Measurements from ENCODE around the gene EYA2.

The EYA2 gene

GRCh38 chr20:47013606-47014005 is 119.0 kb downstream of the EYA2 start:
- DNase-seq: no peak

DNA sequence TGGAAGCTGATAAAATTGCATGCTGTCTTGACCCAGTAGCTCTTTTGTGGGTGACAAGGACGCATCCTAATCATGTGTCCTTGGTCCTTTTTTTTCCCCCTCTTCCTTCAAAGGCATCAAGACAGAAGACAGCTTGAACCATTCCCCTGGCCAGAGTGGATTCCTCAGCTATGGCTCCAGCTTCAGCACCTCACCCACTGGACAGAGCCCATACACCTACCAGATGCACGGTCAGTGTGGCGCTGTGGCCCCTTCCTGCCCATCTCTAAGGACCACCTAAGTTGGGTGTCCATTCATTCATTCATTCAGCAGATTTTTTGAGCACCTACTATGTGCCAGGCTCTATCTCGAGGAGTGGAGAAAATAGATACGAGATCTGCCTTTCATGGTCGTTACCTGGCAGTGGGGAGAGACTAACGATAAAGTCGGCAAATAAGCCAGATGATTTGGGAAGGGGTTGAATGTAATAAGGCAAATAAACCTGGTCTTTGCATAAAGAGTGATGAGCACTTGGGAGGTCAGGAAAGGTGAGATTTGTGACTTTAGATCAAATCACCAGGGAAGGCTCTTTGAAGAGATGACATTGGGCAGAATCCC is 121.5 kb downstream of the EYA2 start:
- no peak for DNase-seq

DNA sequence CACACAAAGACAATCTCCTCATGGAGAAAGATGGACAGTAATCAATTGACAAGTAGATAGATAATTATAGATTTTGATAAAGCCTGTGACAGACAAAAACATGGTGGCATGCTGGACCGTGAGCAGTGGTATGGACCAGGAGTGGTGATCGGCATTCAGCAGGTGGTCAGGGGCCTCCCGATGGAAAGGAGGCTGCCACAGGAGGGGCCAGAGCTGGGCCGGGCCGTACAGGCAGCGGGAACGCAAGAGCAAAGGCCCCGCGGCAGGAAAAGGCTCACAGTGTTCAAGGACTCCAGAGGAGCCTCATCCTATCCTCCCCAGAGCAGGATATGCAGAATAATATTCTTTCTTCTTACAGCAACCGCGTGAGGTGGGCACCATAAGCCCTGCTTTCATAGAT is 123.7 kb downstream of the EYA2 start:
- no peak for DNase-seq

DNA sequence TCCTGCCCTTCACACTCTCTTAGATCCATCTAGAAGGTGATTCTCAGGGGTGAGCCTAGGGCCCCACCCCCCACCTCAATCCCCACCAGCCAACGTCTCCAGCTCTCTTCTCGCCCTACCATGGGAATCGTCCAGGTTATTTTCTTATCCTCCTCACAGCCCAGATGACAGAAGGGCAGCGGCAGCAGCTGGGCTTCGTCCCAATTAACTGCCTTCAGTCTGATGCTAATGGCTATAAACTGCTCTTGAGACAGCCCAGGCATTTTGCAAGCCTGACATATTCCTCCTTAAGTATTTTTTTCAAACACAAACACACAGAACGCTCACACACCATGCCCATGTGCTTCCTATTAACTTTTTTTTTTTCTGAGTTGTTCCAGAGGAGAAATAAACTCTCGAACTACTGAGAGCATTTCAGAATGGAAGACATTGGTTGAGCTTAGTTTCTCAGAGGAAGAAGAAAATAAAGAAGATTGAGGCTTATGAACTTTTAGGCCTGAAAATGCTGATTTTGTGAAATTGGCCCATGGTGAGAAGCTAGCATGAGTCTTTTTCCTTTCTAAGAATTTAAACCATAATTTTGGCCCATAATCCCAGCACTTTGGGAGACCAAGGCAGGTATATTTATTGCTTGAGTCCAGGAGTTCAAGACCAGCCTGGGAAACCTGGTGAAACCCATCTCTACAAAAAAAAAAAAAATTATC is 124.6 kb downstream of the EYA2 start:
- DNase-seq: no peak

GRCh38 chr20:47020231-47020630 is 125.6 kb downstream of the EYA2 start:
- DNase-seq: no peak

DNA sequence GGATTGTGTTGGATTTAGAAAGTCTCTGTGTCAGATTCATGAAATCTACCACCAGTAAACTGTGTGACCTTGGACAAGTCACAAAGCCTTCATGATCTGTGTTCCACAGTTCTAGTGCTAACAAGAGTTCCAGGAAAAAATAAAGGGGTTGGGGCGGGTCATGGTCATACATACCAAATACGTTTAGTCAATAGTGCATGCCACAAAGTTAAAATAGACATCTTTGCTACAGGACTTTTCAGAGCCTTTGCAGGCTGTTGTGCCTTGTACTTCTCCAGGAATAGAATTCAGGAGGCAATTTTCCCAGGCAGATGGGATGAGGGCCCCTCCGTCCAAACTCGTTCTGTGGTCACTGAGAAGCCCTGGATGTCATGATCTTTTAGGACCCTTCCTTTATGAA is 127.2 kb downstream of the EYA2 start:
- DNase-seq: no peak

DNA sequence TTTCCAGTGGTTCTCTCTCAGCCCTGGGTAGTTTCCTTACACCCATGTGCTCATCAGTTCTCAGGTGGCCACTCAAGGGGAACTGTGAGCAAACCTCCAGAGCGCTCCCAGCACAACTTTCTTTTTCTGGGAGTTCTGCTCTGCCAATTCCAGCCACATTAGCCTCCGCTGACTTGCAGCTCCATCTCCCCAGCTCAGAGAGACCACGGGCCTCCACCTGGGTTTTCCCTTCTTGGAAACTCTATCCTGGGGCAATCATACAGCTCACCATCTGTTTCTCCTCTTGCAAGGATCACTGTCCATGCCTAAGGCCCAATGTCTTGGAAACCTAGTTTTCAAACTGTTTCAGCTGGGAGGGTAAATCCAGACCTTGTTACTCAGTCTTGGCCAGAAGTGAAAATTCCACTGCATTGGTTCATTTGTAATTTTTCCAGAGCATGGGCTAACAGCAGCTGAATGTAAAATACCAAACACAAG is 129.9 kb downstream of the EYA2 start:
- DNase-seq: peak; percentile 18 to 48

GRCh38 chr20:47027042-47027441 is 132.4 kb downstream of the EYA2 start:
- peak in 1 of 2 donors; percentile 10 for DNase-seq

DNA sequence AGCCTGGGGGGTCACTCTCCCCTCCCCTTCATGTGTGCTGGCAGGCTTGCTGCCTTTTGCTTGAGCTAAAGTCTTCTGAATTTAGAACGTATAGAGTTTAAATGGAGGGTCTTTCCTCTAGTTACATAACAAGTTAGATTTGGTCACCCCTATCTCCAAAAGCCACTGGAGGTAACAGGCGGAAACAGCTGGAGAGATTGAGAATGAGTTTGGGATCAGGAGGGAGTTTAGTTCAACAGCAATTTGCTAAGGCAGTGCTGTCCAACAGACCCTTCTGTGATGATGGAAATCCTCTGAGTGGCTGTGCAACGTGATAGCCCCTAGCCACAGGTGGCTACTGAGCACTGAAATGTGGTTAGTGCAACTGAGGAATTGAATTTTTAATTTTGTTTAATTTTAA is 132.8 kb downstream of the EYA2 start:
- no peak for DNase-seq

GRCh38 chr20:47028487-47028886 is 133.8 kb downstream of the EYA2 start:
- DNase-seq: no peak

GRCh38 chr20:47029845-47030244 is 135.2 kb downstream of the EYA2 start:
- DNase-seq: no peak

DNA sequence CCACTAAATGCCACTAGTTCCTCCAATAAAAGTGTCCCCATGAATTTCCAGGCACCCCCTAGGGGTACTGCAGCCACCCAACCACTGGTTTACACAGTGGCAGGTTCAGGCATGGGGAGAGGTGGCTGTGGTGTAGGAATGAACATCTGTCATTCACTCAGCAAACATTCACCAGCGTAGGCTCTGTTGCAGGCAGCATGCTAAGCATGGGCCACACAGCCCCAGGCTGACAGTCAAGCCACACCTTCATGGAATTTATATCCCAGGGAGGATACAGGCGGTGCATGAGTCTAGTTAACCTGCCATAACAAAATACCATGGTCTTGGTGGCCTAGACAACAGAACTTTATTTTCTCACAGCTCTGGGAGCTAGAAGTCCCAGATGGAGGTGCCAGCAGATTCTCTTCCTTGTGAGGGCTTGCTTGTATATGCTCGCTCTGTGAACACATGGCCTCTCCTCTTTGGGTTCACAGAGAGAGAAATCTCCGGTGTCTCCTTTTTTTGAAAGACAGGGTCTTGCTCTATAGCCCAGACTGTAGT is 135.7 kb downstream of the EYA2 start:
- no peak for DNase-seq

GRCh38 chr20:47031004-47031403 is 136.4 kb downstream of the EYA2 start:
- DNase-seq: peak; percentile 14 to 55

- no peak for DNase-seq
Measured at GRCh38 chr20:47031821-47032220, 137.2 kb downstream of the EYA2 start.

DNA sequence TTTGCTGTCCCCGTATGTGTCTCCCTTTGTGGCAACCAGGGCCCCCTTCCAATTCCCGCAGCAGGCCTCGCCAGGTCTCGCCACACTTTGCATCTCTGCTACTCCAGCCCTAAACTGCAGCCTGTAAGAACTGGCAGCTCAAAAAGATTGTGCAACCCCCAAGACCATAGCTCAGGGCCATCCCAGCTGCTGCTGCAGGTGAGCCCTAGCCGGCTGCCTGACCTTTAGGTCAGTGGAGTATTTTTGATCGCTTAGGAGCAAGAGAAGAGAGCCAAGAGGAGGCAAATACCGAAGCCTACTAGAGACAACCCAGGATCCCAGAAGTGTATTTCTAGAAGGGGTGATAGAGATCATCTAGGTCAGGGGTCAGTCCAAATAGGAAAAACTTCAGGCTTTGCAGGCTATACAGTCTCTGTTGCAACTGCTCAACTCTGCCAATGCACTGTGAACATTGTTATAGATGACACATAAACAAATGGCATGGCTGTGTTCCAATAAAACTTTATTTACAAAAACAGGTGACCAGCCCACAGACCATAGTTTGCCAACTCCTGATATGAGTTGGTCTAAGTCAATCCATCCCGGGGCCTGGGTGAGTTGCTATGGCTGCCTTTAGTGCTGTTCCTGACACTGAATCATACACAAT is 138.4 kb downstream of the EYA2 start:
- DNase-seq: no peak

- no peak for DNase-seq
Measured at GRCh38 chr20:47033665-47034064, 139.0 kb downstream of the EYA2 start.

DNA sequence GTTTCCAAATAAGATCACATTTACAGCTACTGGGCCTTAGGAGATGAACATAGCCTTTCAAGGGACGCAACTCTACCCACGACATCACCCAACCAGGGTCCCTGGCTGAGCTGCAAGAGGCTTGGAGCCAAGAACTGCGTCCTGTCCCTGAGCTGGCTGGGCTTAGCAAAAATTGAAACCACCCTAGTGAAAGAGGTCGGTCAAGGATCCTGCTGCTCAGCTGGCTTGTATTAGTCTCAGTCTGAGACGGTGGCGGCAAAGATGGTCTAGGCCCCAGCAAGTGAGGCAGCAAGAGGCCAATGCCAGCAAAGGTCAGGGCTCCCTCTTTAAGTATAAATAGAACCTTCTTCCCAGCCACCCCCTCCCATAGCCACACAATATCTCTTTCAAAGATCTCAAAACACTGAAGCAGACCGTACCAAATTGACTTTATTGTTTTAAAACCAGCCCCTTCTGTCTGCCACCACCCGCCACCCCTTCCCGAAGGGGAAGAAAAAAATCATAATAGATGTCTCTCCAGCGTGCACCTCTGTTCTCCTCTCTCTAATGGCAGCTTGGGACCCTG is 140.5 kb downstream of the EYA2 start:
- DNase-seq: no peak

DNA sequence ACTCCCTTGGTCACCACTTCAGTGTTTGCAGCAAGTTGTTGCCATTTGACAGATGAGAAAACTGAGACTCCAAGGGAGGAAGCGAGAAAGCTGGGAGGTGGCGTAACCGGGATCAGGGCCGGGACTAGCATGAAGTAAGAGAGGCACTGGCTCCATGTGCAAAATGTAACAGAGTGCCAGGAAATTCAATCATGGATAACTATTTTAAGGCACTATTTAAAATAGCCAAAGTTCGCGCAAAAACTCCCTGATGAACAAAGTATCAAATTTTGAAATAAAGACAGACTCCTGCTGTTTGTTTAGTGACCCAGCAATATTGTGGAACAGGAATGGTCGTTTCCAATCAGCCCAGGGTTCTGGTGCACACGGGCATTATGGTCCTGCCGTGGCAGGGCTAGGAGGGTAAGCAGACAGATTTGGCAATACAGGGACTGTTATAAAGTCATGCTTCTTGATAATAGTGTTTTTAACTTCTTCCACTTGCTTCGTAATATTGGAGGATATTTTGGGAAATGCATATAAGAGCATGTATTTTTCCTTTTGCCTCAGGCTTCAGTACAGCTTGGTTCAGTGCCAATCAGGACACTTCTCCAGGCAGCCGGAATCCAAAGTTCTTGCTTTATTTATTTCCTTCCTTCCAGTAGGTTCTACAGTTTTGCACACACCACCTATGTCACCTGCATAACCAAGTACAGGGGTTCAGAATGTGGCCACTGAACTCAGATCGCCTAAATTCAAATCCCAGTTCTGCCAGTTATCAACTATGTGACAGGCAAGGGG is 141.6 kb downstream of the EYA2 start:
- DNase-seq: no peak

GRCh38 chr20:47038566-47039560 is 144.2 kb downstream of the EYA2 start:
- no peak for DNase-seq

DNA sequence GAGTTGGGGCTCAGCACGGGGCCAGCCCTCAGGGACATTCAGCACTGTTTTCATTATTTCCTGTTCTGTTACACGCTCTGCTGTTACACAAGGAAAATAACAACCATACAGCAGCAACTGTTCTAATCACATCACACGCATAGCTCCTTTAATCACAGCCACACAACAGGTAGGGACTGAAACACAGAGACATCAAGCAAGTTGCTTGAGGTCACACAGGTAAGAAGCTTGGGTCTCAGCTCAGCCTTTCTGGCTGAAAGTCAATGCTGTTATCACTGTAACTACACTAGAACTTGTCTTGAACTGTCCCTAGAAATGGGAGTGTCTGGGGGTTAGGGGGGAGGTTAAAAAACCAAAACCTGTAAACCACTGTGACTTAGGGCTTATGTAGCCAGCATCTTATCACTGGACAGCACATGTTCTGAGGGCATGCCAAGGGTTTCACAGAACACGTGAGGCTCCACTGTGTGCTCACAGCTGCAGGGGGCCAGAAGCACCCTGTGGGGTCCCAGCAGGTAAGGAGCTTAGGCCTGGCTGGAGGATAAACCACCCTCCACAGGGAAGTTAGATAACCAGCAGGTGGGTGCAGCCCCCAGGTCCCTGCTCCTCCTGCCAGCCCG is 146.0 kb downstream of the EYA2 start:
- DNase-seq: no peak

GRCh38 chr20:47041396-47041899 is 146.8 kb downstream of the EYA2 start:
- DNase-seq: no peak

Measured in inflammatory macrophage treated with lipopolysaccharide for 1 hour (primary cell).